Thymus (tissue), 11 donors: Measurements from ENCODE around the gene OPA1. TPM values are rescaled to one million over a fixed set of nuclear protein-coding genes. Genes with fewer than 3 reads are reported as not detected.

Source experiments
- DNase-seq, 9 donors: peaks; one replicate each; pipeline ENCODE4 v3.0.0-alpha.2; 2013; ENCODE audit warnings: low spot score in 9 of 9, low read depth in 6 of 9, missing footprints in 1 of 9
- H3K27ac ChIP-seq, 2 donors: one replicate each; pipeline ENCODE4 v1.5.1; 2013; ENCODE audit warnings: control low read depth in 1 of 2, low read depth in 1 of 2, low read length in 1 of 2, mild to moderate bottlenecking in 1 of 2, moderate library complexity in 1 of 2
- H3K27me3 ChIP-seq, 2 donors: one replicate each; pipeline ENCODE4 v1.5.1; 2013; ENCODE audit warnings: low read length in 1 of 2; ENCODE audit not compliant: control insufficient read depth in 2 of 2, insufficient read depth in 1 of 2
- H3K36me3 ChIP-seq, 2 donors: one replicate each; pipeline ENCODE4 v1.5.1; 2013; ENCODE audit warnings: low read length in 1 of 2, mild to moderate bottlenecking in 1 of 2, moderate library complexity in 1 of 2; ENCODE audit not compliant: control insufficient read depth in 2 of 2, insufficient read depth in 2 of 2
- H3K4me1 ChIP-seq, 2 donors: one replicate each; pipeline ENCODE4 v1.5.1; 2013; ENCODE audit warnings: low read length in 2 of 2; ENCODE audit not compliant: control insufficient read depth in 2 of 2, insufficient read depth in 2 of 2
- H3K4me3 ChIP-seq, 2 donors: one replicate each; pipeline ENCODE4 v1.5.1; 2013; ENCODE audit warnings: low read length in 2 of 2, control low read depth in 1 of 2, mild to moderate bottlenecking in 1 of 2
- H3K9me3 ChIP-seq, 2 donors: one replicate each; pipeline ENCODE4 v1.5.1; 2013; ENCODE audit warnings: low read length in 1 of 2, mild to moderate bottlenecking in 1 of 2; ENCODE audit not compliant: control insufficient read depth in 2 of 2, insufficient read depth in 1 of 2
- WGBS: extraction: QIAGEN DNeasy Blood & Tissue Kit; methylation state at CpG from one replicate; pipeline ENCODE4 v1.1.7; 2013; 5-methylcytosine and 5-hydroxymethylcytosine counted together
- polyA plus RNA-seq: library from polyadenylated mRNA; stranded (reverse); fragments of 200-250 nt; gene quantifications from one replicate; pipeline ENCODE4 v1.2.3, GENCODE V29; 2013
- total RNA-seq: library from RNA; stranded (reverse); fragments of 120-200 nt; gene quantifications from one replicate; pipeline ENCODE4 v1.2.4, GENCODE V29; 2013
- donor health status: healthy.

The OPA1 gene
- total and polyA plus RNA-seq, 2 donors: 21.0 to 56.7 TPM

DNA sequence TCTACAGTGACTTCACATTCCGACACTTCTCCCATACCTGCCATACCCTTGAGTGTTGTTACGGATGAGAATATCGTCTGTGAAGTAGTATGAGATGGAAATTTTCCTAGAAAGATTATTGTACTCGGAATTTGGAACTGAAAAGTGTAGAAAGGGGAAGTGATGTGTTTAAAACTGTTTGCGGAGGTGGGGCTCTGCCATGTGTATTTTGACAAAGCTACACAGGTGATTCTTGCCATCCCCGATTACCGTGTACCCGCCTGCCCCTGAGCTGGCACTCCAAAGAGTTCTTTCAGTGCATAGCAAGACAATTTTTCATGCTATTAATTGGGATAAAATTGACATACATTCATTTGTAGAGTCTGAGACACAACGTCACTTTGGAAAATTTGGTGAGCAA lies 81.7 kb downstream of the OPA1 start:
- DNase-seq: no peak
- no peaks in the 10 kb centered on the region for H3K4me1 ChIP-seq
- H3K9me3 ChIP-seq: no peaks in the 10 kb centered on the region
- H3K27me3 ChIP-seq: no peaks in the 10 kb centered on the region
- no peak overlapping the region for H3K4me3 ChIP-seq
- H3K27ac ChIP-seq: no peak overlapping the region
- 98% methylated on average over 9 of the region's 9 CpGs for WGBS
- H3K36me3 ChIP-seq: peaks cover 0 to 3% of the 10 kb centered on the region in 2 donors

DNA sequence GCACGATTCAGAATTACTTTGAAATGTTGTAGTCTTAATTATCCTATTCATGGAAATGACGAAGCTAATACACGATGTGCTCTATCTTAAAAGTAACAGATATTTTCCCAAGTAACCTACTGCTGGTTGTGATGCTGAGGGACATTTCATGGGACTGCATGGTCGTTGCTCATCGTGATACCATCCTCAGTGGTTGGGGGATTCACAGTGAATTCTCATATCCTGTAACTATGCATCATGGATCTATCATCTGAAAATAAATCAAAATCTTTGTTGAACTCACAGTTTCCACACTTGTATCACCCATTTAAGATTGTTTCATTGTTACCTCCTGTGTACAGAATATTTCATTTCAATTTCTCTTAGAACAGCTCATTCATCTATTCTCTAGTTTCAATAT lies 84.7 kb downstream of the OPA1 start:
- Histone ChIP-seq H3K4me1 (no peaks in the 10 kb centered on the region), H3K4me3 (no peak overlapping the region), H3K27ac (no peak overlapping the region), H3K36me3 (peaks cover 0 to 3% of the 10 kb centered on the region in 2 donors), H3K9me3 (no peaks in the 10 kb centered on the region), H3K27me3 (no peaks in the 10 kb centered on the region)
- no peak for DNase-seq
- WGBS: 98% methylated on average over 5 of the region's 5 CpGs

DNA sequence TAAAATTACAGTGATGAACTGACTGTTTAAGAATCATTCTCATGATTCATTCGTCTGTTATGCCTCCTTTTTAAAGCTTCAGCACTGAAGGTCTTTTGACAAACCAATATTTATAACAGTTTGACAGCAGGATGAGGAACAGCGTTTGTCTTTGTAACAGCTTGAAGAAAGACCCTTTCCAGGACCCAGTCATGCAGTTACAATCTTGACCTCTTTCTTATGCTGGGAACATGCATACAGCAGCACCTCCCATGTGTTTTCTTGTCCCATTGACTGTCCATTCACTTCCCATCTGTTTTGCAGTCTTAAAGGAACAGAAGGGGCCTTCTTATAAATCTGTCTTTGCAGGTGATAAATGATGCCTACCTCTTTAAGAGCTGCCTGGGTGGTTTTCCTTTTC lies 87.2 kb downstream of the OPA1 start:
- WGBS: 76% methylated on average over 2 of the region's 2 CpGs
- peaks cover 0 to 6% of the 10 kb centered on the region in 2 donors for H3K36me3 ChIP-seq

DNA sequence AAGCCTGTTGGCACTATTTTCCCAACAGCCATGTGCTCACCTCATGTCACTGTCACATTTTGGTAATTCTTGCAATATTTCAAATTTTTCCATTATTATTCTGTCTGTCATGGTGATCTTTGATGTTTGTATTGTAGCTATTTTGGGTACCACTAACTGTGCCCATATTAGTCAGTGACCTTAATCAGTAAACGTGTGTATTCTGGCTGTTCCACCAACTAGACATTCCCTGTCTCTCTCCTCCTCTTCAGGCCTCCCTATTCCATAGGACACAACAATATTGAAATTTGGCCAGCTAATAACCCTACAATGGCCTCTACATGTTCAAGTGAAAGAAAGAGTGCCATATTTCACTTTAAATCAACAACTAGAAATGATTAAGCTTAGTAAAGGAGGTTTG lies 88.6 kb downstream of the OPA1 start:
- Histone ChIP-seq H3K36me3 (peaks cover 0 to 6% of the 10 kb centered on the region in 2 donors), H3K4me1 (no peaks in the 10 kb centered on the region), H3K27me3 (no peaks in the 10 kb centered on the region), H3K9me3 (no peaks in the 10 kb centered on the region), H3K4me3 (no peak overlapping the region), H3K27ac (no peak overlapping the region)
- DNase-seq: no peak
- WGBS: 98% methylated on average over 1 of the region's 1 CpG

More for the DNA sequence above, 87.2 kb downstream of the OPA1 start:
- Histone ChIP-seq H3K4me3 (no peak overlapping the region), H3K4me1 (no peaks in the 10 kb centered on the region), H3K27ac (no peak overlapping the region), H3K27me3 (no peaks in the 10 kb centered on the region), H3K9me3 (no peaks in the 10 kb centered on the region)
- DNase-seq: no peak

DNA sequence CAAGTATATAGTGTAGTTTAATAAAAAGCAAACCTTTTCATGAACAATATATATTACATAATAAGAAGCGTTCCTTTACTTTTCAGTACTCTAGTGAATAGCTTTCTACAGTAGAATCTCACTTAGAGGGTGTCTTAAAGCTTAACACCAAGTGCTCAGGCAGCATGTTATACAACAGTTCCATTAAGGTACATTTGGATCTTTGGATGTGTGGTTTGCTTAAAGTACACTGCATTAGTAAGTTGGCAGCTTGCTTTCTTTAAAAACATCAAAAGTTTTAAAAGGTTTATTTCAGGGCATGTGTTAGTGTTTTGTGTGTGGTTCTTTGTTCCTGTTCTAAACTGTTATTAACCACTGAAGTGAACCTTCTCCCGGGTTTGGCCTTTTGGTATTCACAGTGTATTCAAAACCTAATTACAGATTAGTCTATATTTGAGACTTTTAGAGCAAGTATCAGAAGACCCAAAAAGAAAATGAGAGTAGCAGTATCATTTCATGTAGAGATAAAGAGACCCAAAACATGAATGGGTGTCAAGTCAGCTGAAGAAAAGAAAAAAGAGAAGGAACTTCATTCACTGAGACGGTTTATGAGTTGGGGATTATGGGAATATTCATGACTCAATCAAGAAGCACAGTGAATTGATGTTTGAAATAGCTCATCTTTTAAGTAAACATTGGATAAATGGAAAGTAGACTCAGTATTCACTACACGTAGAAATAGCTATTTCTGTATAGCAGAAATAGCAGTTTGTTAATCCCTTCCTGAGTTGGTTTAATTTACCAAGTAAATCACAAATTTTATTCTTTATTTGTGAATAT lies 93.9 kb downstream of the OPA1 start:
- 77% methylated on average over 4 of the region's 4 CpGs for WGBS
- no peak for DNase-seq
- H3K9me3 ChIP-seq: no peaks in the 10 kb centered on the region
- no peak overlapping the region for H3K27ac ChIP-seq
- H3K4me3 ChIP-seq: no peak overlapping the region
- no peaks in the 10 kb centered on the region for H3K4me1 ChIP-seq
- H3K36me3 ChIP-seq: peaks cover 6 to 7% of the 10 kb centered on the region in 2 donors
- no peaks in the 10 kb centered on the region for H3K27me3 ChIP-seq

DNA sequence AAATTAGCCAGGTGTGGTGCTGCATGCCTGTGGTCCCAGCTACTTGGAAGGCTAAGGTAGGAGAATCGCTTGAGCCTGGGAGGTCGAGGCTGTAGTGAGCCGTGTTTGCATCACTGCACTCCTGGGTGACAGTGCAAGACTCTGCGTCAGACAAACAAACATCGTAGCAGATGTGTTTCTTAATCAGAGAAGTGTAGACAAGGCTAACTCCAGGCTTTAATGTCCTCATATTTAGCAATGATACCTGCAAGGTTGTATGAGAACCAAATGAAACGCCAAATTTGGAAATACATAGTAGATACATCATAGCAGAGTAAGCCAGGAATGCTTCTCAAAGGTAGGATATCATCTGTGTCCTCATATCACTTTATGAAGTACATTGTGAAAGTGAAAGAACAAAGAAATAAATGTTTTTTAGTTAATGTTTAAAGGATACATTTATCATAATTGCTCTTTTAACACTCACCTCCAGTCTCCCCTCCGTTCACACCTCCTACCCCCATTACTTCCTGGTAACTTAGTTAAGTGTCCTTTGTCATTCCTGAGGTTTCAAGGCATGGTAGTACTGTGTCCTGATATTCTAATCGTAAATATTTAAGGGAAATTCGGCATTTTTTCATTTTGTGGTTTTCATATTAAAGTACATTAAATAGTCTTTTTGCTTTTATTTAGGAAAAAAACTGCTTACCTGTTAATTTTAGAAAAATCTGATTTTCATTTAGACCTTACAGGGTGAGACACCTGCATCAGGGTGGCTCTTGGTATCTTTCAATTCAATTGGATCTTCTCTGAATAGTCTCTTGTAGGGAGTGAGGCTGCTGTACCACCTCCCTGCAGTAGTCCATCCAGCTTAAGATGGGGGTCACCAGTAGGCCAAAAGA lies 96.1 kb downstream of the OPA1 start:
- Histone ChIP-seq H3K9me3 (no peaks in the 10 kb centered on the region), H3K27me3 (no peaks in the 10 kb centered on the region), H3K4me1 (peaks cover 0 to 6% of the 10 kb centered on the region in 2 donors), H3K36me3 (peaks cover 6 to 8% of the 10 kb centered on the region in 2 donors), H3K4me3 (no peak overlapping the region), H3K27ac (no peak overlapping the region)
- WGBS: 98% methylated on average over 9 of the region's 9 CpGs
- DNase-seq: no peak

DNA sequence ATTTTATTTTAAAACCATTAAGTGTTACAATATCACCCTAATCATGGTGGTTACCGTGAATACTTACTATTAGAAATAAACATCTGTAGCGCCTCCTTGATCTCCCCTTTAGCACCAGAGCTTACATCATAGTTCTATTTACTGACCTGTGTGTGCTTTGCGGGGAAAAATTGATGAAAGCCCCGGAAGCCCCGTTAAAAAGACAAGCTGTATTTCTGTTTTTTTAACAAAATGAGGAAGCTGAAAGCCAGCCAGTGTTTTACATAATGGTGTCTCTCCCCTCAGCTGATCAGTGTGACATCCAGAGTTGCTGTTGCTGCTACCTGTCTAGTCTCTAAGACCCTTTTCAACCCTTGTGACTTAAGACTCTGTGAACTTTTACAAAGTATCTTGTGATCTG lies 100.8 kb downstream of the OPA1 start:
- peak in 4 of 9 donors; percentile 7 to 58 (median 18) for DNase-seq
- Histone ChIP-seq H3K36me3 (peaks cover 0 to 12% of the 10 kb centered on the region in 2 donors), H3K4me1 (peaks cover 0 to 6% of the 10 kb centered on the region in 2 donors), H3K27ac (peak overlapping the region in 1 of 2 donors; percentile 47), H3K4me3 (no peak overlapping the region), H3K9me3 (no peaks in the 10 kb centered on the region), H3K27me3 (no peaks in the 10 kb centered on the region)
- 53% methylated on average over 5 of the region's 5 CpGs for WGBS

DNA sequence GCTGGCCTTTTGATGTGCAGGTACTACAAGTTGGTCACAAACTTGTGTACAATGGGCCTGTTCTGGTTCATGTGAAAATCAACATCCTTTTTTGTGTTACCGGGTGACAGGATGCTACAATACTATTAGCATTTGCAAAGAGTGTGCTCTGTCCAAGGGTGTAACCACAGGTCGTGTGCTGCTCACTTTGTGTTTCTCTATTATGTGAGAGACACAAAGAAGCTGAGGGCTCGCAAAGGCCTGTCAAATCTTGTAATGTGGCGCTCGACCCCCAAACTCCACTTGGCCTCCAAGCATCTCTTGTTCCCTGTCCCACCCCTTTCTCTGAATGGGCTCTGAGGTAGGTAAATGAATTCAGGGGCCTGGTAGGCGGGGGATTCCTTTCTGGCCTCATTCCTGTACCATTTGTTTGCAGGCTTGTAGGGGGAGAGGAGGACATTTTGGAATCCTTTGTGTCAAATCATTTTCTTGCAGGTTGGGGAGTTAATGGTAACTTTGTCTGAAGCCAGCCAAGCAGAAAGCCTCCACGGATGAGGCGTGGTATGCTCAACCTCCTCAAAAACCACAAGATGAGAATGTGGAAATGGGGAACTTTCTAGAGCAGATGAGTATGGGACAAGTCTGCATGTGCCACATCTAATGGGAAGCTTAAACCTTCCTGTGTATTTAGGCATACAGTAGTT lies 109.1 kb downstream of the OPA1 start:
- Histone ChIP-seq H3K9me3 (no peaks in the 10 kb centered on the region), H3K36me3 (no peaks in the 10 kb centered on the region), H3K27me3 (no peaks in the 10 kb centered on the region), H3K27ac (no peak overlapping the region), H3K4me3 (no peak overlapping the region), H3K4me1 (no peaks in the 10 kb centered on the region)
- DNase-seq: no peak
- WGBS: 82% methylated on average over 8 of the region's 8 CpGs
